Measurements from ENCODE around the gene COX6A2. TPM values are rescaled to one million over a fixed set of nuclear protein-coding genes. Genes with fewer than 3 reads are reported as not detected.

The COX6A2 gene
- total RNA-seq, 1 donor from 2014 or later = not detected

DNA sequence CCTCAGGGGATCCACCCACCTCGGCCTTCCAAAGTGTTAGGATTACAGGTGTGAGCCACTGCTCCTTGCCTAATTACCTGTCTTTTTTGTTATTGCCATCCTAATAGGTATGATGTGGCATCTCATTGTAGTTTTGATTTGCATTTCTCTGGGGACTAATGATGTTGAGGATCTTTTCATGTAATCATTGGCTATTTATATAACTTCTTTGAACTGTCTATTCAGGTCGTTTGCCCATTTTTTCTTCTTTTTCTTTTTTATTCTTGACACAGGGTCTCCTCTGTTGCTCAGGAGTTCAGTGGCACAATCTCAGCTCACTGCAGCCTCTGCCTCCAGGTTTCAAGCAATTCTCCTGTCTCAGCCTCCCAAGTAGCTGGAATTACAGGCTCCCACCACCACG lies 42.5 kb upstream of the COX6A2 start:
- Mint-ChIP-seq H3K9me3 (no peaks in the 10 kb centered on the region), H3K27ac (no peak overlapping the region), H3K36me3 (peaks cover 10% of the 10 kb centered on the region), H3K4me3 (no peak overlapping the region), H3K27me3 (ENCODE audit: low read depth) (peaks cover 27% of the 10 kb centered on the region), H3K4me1 (peaks cover 18% of the 10 kb centered on the region)
- no peak for DNase-seq (ENCODE audit: low spot score in 2 of 2, unreplicated experiment in 2 of 2)
- TF ChIP-seq, protein P1, sequence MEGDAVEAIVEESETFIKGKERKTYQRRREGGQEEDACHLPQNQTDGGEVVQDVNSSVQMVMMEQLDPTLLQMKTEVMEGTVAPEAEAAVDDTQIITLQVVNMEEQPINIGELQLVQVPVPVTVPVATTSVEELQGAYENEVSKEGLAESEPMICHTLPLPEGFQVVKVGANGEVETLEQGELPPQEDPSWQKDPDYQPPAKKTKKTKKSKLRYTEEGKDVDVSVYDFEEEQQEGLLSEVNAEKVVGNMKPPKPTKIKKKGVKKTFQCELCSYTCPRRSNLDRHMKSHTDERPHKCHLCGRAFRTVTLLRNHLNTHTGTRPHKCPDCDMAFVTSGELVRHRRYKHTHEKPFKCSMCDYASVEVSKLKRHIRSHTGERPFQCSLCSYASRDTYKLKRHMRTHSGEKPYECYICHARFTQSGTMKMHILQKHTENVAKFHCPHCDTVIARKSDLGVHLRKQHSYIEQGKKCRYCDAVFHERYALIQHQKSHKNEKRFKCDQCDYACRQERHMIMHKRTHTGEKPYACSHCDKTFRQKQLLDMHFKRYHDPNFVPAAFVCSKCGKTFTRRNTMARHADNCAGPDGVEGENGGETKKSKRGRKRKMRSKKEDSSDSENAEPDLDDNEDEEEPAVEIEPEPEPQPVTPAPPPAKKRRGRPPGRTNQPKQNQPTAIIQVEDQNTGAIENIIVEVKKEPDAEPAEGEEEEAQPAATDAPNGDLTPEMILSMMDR (IDR thresholded peaks at IDR 0.05; ENCODE audit: unreplicated experiment) = no peak

DNA sequence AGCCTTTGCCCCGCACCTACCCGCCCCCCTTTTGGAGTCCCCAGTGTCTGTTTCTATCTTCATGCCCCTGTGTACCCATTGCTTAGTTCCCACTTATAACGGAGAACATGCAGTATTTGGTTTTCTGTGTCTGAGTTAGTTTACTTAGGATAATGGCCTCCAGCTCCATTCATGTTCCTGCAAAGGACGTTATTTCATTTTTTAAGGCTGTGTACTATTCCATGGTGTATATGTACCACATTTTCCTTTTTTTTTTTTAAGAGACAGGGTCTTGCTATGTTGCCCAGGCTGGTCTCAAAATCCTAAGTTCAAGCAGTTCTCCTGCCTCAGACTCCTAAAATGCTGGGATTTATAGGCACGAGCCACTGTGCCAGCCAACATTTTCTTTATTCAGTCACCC lies 39.7 kb upstream of the COX6A2 start:
- Mint-ChIP-seq H3K4me1 (peaks cover 13% of the 10 kb centered on the region), H3K27ac (no peak overlapping the region), H3K4me3 (no peak overlapping the region), H3K36me3 (peaks cover 17% of the 10 kb centered on the region), H3K9me3 (no peaks in the 10 kb centered on the region), H3K27me3 (ENCODE audit: low read depth) (peaks cover 7% of the 10 kb centered on the region)
- TF ChIP-seq, protein P1 (IDR thresholded peaks at IDR 0.05; ENCODE audit: unreplicated experiment) = no peak
- DNase-seq (ENCODE audit: low spot score in 2 of 2, unreplicated experiment in 2 of 2) = no peak

DNA sequence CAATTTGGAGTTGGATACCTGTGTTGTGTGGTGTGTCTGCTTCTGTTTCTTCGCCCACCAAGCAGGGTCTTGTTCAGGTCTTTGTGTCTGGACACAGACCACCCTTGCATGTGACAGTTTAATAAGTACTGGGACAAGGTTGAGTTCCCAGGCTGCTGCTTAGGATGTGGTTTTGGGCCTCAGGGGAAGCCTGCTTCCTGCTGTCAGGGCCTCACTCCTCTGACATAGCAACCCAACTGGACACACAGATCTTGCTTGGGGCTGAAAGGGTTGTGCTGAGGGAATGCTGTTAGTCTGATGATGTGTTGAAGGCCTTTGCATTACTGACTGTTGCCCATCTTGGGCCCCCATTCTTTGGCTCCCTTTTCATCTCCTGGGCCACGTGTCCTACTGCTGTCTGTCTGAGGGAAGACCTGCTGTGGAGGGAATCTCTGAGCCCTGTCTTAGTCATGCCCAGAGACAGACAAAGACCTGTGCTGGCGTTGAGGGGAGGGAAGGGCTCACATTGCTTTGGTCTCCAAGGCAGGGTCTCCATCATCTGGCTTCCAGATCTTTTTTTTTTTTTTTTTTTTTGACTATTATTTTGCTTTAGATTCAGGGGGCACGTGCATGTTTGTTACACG lies 39.1 kb upstream of the COX6A2 start:
- peaks cover 20% of the 10 kb centered on the region for H3K36me3 Mint-ChIP-seq
- H3K9me3 Mint-ChIP-seq = no peaks in the 10 kb centered on the region
- no peak overlapping the region for H3K27ac Mint-ChIP-seq
- DNase-seq (ENCODE audit: low spot score in 2 of 2, unreplicated experiment in 2 of 2) = no peak
- TF ChIP-seq, protein P1 (IDR thresholded peaks at IDR 0.05; ENCODE audit: unreplicated experiment) = no peak
- peaks cover 2% of the 10 kb centered on the region for H3K27me3 Mint-ChIP-seq (ENCODE audit: low read depth)
- H3K4me1 Mint-ChIP-seq = peaks cover 8% of the 10 kb centered on the region
- no peak overlapping the region for H3K4me3 Mint-ChIP-seq

DNA sequence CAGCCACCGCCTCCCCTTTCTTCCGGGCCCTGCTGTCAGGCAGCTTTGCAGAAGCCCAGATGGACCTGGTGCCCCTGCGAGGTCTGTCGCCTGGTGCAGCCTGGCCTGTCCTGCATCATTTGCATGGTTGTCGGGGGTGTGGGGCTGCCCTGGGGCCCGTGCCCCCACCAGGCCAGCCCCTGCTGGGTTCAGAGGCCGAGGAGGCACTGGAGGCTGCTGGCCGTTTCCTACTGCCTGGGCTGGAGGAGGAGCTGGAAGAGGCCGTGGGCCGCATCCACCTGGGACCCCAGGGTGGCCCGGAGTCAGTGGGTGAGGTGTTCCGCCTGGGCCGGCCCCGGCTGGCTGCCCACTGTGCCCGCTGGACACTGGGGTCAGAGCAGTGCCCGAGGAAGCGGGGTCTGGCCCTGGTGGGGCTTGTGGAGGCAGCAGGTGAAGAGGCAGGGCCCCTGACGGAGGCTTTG lies 38.3 kb upstream of the COX6A2 start:
- Mint-ChIP-seq H3K27me3 (ENCODE audit: low read depth) (no peaks in the 10 kb centered on the region), H3K27ac (no peak overlapping the region), H3K4me3 (no peak overlapping the region), H3K4me1 (peaks cover 5% of the 10 kb centered on the region), H3K9me3 (no peaks in the 10 kb centered on the region), H3K36me3 (peaks cover 20% of the 10 kb centered on the region)
- DNase-seq (ENCODE audit: low spot score in 2 of 2, unreplicated experiment in 2 of 2) = no peak
- TF ChIP-seq, protein P1 (IDR thresholded peaks at IDR 0.05; ENCODE audit: unreplicated experiment) = no peak

DNA sequence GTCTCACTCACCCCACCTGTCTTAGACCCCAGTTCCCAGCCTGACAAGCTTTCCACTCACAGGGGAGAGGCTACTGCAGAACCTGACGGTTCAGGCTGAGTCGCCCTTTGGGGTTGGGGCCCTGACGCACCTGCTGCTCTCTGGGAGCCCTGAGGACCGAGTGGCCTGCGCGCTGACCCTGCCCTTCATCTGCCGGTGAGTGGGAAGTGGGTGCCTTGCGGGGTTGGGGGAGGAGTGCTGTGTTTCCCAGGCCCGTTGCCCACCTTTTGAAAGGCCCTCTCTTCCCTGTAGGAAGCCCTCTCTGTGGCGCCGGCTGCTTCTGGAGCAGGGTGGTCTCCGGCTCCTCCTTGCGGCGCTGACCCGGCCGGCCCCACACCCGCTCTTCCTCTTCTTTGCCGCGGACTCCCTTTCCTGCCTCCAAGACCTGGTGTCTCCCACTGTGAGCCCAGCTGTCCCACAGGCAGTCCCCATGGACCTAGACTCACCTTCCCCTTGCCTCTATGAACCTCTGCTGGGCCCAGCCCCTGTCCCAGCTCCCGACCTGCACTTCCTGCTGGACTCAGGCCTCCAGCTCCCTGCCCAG lies 37.7 kb upstream of the COX6A2 start:
- Mint-ChIP-seq H3K4me1 (peaks cover 4% of the 10 kb centered on the region), H3K36me3 (peaks cover 20% of the 10 kb centered on the region), H3K27ac (no peak overlapping the region), H3K9me3 (no peaks in the 10 kb centered on the region), H3K4me3 (no peak overlapping the region), H3K27me3 (ENCODE audit: low read depth) (no peaks in the 10 kb centered on the region)
- DNase-seq (ENCODE audit: low spot score in 2 of 2, unreplicated experiment in 2 of 2) = no peak
- TF ChIP-seq, protein P1 (IDR thresholded peaks at IDR 0.05; ENCODE audit: unreplicated experiment) = no peak
